Tibial nerve (tissue), 3 donors: Measurements from ENCODE around the gene CWF19L1.

Source experiments
- CTCF ChIP-seq, 5 experiments: fragments of 200-600 bp in 3 of 5; fragments of 450-650 bp in 2 of 5; sonication (generic) in 3 of 5; IDR thresholded peaks; one replicate each; pipeline ENCODE4 v1.5.1; 2016 to 2019; ENCODE audit warnings: antibody characterized with exemption in 5 of 5, mild to moderate bottlenecking in 3 of 5, moderate library complexity in 2 of 5
- POLR2A ChIP-seq, 2 donors: fragments of 450-650 bp; IDR thresholded peaks; one replicate each; pipeline ENCODE4 v1.6.1; 2017; ENCODE audit warnings: antibody characterized with exemption in 2 of 2, mild to moderate bottlenecking in 2 of 2, moderate library complexity in 2 of 2

- TF ChIP-seq CTCF (IDR thresholded peaks at IDR 0.05) (no peak), POLR2A (IDR thresholded peaks at IDR 0.05) (no peak)
These were observed 23.9 kb upstream of the CWF19L1 start for GRCh38 chr10:100291356-100291755.
